SU-DHL-6 (cell line): ENCODE measurements around the gene SACM1L.

ENCODE experiments used
- CTCF ChIP-seq: fragments of 200-600 bp; sonication (generic); IDR thresholded peaks from one replicate; pipeline ENCODE4 v1.5.1; 2017; ENCODE audit warnings: antibody characterized with exemption, mild to moderate bottlenecking, low read length, moderate library complexity; ENCODE audit not compliant: insufficient read depth, poor library complexity, severe bottlenecking
- EZH2phosphoT487 ChIP-seq: fragments of 200-600 bp; sonication (generic), shearing (Covaris generic); conservative IDR thresholded peaks from 2 replicates; pipeline ENCODE4 v1.6.1; 2018; ENCODE audit warnings: mild to moderate bottlenecking, antibody characterized with exemption, low read length, moderate library complexity, mixed read lengths

DNA sequence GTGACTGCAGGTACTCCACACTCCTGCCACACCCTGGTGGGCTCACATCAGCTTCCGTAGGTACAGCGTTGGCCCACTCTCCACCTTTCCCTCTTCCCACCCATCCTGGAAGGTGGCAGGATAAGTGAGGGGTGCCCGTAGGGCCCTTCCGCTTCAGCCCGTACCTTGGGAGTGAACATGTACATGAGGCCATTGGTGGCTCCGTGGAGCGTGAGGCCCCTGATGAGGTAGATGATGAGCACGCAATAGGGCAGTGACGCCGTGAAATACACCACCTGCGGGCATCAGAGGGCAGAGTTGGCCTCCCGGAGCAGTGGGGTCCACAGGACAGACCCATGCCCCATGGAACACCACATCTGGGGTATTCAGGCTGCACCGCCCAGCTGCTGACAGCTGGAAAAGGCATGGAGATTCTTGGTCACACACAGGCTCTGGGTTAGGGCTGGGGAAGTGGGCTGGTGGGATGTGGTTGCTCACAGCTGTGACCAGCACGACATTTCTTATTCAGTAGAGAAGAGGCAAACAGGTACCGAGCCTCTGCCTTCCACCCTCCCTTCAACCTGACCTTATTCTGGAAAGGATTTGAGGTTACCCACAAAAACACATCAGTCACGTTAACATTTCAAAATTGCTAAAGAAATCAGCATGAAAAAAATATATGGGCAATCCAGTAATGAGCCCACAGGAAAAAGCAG is 83.3 kb downstream of the SACM1L start:
- TF ChIP-seq CTCF (no peak), EZH2phosphoT487 (no peak)
